Nephron (organoid): Measurements from ENCODE around the gene TFAM.

Experiments
- H3K27ac Mint-ChIP-seq, 3 experiments: 2 replicates each; pipeline ENCODE4 v1.8.0; 2020; ENCODE audit warnings: mixed read lengths in 3 of 3, mild to moderate bottlenecking in 2 of 3, moderate library complexity in 1 of 3
- H3K27me3 Mint-ChIP-seq: 2 replicates; pipeline ENCODE4 v1.8.0; 2021; ENCODE audit warnings: low read depth, mild to moderate bottlenecking, moderate library complexity, mixed read lengths
- H3K36me3 Mint-ChIP-seq: 2 replicates; pipeline ENCODE4 v1.8.0; 2020; ENCODE audit warnings: low read depth, mixed read lengths
- H3K4me1 Mint-ChIP-seq: 2 replicates; pipeline ENCODE4 v1.8.0; 2020; ENCODE audit warnings: mixed read lengths
- H3K4me3 Mint-ChIP-seq, 3 experiments: 2 replicates each; pipeline ENCODE4 v1.8.0; 2020; ENCODE audit warnings: mild to moderate bottlenecking in 3 of 3, mixed read lengths in 3 of 3, moderate library complexity in 2 of 3
- H3K9me3 Mint-ChIP-seq: 2 replicates; pipeline ENCODE4 v1.8.0; 2020; ENCODE audit warnings: mixed read lengths
- CTCF ChIP-seq, 3 experiments: fragments of 200-600 bp; sonication (generic); IDR thresholded peaks; one replicate each; pipeline ENCODE4 v1.5.0; 2021; ENCODE audit warnings: antibody characterized with exemption in 3 of 3; ENCODE audit not compliant: unreplicated experiment in 3 of 3

TFAM gene

DNA sequence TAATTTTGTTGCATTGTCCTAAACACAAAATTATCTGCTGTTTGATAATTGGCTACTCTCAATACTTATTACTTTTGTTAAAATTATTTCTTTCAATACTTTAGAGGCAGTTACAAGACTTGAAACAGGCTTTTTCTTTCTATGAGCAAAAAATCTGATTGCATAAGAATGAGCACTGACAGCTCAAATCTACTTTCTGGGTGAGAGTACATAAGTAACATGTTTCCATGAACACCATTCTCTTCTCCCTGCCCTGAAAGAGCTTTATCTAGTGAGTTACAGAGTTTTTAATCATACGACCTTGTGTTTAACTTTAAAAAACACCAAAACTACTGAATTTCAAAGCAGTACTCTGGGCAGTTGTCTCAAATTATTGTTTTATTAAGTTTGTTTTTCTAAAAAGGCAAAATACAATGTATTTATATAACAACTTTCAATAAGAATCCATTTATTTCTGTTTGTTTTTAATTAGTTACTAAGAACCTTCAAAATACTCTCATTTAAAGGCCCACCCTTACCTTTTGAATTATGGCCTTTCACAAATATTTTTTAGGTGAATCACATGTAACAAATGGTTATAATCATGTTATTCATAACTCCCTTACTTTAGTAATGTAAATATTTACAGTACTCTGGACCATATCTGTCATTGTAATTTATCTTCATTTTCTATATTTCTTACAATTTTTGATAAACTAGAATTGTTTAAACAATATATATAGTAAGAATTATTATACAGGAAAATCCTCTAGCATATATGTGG lies 23.0 kb upstream of the TFAM start:
- H3K27ac Mint-ChIP-seq, result no peak overlapping the region
- no peaks in the 10 kb centered on the region for H3K9me3 Mint-ChIP-seq
- H3K4me3 Mint-ChIP-seq, result no peak overlapping the region
- H3K27me3 Mint-ChIP-seq, result no peaks in the 10 kb centered on the region
- H3K36me3 Mint-ChIP-seq, result peaks cover 12% of the 10 kb centered on the region
- H3K4me1 Mint-ChIP-seq, result no peaks in the 10 kb centered on the region
- no peak for TF ChIP-seq CTCF (IDR thresholded peaks at IDR 0.05; ENCODE audit: unreplicated experiment in 3 of 3)

- TF ChIP-seq CTCF (IDR thresholded peaks at IDR 0.05; ENCODE audit: unreplicated experiment in 3 of 3), result no peak
- Mint-ChIP-seq H3K27me3 (no peaks in the 10 kb centered on the region), H3K27ac (no peak overlapping the region), H3K9me3 (no peaks in the 10 kb centered on the region), H3K36me3 (peaks cover 12% of the 10 kb centered on the region), H3K4me3 (no peak overlapping the region), H3K4me1 (no peaks in the 10 kb centered on the region)
Measured at GRCh38 chr10:58367069-58367468, 18.1 kb upstream of the TFAM start.

DNA sequence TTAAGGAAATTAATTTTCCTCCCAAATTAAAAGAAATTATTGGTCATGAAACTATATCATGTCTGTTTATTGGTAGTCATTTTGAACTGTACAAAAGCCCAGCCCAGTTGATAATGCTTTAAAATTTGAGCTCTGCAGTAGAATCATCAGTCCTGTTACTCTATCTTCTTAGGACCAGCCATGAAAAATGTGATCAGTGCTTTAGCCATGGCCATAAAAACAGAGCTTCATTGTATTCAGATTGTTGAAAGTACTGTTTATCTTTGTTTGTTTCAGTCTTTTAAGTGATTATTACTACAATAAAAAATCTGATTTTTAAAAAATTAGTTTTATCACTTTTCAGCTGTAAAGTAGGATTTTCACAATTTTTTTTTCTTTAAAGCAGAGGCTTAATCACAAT lies 13.7 kb upstream of the TFAM start:
- no peak for TF ChIP-seq CTCF (IDR thresholded peaks at IDR 0.05; ENCODE audit: unreplicated experiment in 3 of 3)
- no peaks in the 10 kb centered on the region for H3K27me3 Mint-ChIP-seq
- H3K27ac Mint-ChIP-seq, result no peak overlapping the region
- peaks cover 6% of the 10 kb centered on the region for H3K4me1 Mint-ChIP-seq
- H3K9me3 Mint-ChIP-seq, result no peaks in the 10 kb centered on the region
- H3K4me3 Mint-ChIP-seq, result no peak overlapping the region
- no peaks in the 10 kb centered on the region for H3K36me3 Mint-ChIP-seq

DNA sequence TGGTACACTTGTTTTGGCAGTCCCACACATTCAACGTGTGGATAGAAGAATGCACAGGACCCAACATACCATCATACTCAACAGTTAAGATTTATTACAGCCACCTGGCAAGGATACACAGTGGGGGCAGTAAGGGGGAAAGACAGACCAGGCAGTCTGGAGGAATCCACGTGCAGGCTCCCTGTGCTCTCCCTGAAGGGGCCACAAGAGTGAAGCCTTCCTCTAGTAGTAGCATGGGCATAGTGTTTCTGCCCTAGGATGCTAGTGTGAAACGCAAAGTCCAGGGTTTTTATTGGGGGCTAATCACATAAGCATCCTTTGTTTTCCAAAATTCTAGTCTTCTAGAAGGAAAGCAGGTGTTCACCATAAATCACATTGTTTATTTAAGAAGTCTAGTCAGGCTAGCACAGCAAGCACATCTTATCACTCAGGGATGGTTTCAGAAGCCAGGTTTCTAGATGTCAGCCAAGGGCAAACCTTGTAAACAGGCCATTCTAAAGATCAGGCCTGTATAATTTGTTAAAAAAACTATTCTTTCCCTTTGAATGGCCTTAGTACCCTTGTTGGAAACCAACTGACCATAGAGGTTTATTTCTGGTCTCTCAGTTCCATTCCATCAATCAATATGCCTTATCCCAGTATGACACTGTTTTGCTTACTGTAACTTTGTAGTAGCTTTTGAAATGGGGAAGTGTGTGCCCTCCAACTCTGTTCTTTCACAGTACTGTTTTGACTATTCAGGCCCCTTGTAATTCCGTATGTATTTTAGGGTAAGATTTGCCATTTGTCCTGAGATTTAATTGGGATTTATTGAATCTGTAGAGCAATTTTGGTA lies 12.4 kb upstream of the TFAM start:
- Mint-ChIP-seq H3K4me1 (peaks cover 6% of the 10 kb centered on the region), H3K27me3 (no peaks in the 10 kb centered on the region), H3K27ac (no peak overlapping the region), H3K9me3 (no peaks in the 10 kb centered on the region), H3K4me3 (no peak overlapping the region), H3K36me3 (no peaks in the 10 kb centered on the region)
- no peak for TF ChIP-seq CTCF (IDR thresholded peaks at IDR 0.05; ENCODE audit: unreplicated experiment in 3 of 3)

DNA sequence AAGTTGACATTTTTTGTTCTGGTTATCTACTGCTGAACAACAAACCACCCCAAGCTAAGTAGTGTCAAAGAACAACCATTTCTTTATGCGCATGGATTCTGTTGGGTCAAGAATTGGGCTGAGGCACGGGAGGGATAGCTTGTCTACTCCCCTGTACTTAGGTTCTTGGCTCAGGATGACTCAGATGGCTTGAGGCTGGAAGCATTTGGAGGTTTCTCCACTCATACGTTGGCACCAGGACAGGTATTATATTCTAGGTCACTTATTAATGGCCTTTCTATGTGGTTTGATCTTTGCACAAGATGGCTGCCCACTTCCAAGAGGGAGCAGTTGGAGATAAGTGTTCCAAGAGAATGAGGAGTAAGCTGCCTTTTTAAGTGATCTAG lies 11.8 kb upstream of the TFAM start:
- no peak overlapping the region for H3K27ac Mint-ChIP-seq
- peaks cover 6% of the 10 kb centered on the region for H3K4me1 Mint-ChIP-seq
- no peak for TF ChIP-seq CTCF (IDR thresholded peaks at IDR 0.05; ENCODE audit: unreplicated experiment in 3 of 3)
- no peaks in the 10 kb centered on the region for H3K36me3 Mint-ChIP-seq
- H3K4me3 Mint-ChIP-seq, result no peak overlapping the region
- no peaks in the 10 kb centered on the region for H3K9me3 Mint-ChIP-seq
- no peaks in the 10 kb centered on the region for H3K27me3 Mint-ChIP-seq
